Fibroblast of lung (primary cell): ENCODE results near the gene MAPK4.

Source experiments
- CTCF ChIP-seq, 2 donors: IDR thresholded peaks in 1 of 2; conservative IDR thresholded peaks in 1 of 2; 1 replicate in 1 of 2; 2 replicates in 1 of 2; pipeline ENCODE4 v1.5.1; 2011 to 2012; ENCODE audit warnings: low read length in 2 of 2, control low read depth in 1 of 2, inconsistent platforms in 1 of 2, low read depth in 1 of 2, mild to moderate bottlenecking in 1 of 2
- EZH2 ChIP-seq: IDR thresholded peaks from 2 replicates; pipeline ENCODE4 v1.5.1; 2012; ENCODE audit warnings: low read length, control low read depth, mild to moderate bottlenecking; ENCODE audit errors: missing control alignments

GRCh38 chr18:50729376-50729775, 169.5 kb downstream of the MAPK4 start:
- no peak for TF ChIP-seq CTCF (conservative IDR thresholded peaks at IDR 0.05 in 1 of 2, IDR thresholded peaks at IDR 0.05 in 1 of 2; ENCODE audit: low read depth in 1 of 2, low read length in 2 of 2)
- TF ChIP-seq EZH2 = no peak
